SK-N-MC (cell line): Measurements from ENCODE around the gene SVOPL.

Experiments used
- EZH2 ChIP-seq: fragments of 200-600 bp; sonication (generic); IDR thresholded peaks from one replicate; pipeline ENCODE4 v1.6.1; 2017; ENCODE audit warnings: antibody characterized with exemption
- FOXP2 ChIP-seq: optimal IDR thresholded peaks from 2 replicates; pipeline ENCODE3; 2011; ENCODE audit warnings: mild to moderate bottlenecking, moderate library complexity; ENCODE audit not compliant: insufficient read depth; ENCODE audit errors: extremely low read length, control extremely low read depth
- POLR2AphosphoS5 ChIP-seq: IDR thresholded peaks from 2 replicates; pipeline ENCODE4 v1.6.1; 2012; ENCODE audit warnings: mild to moderate bottlenecking, low read depth, low read length, borderline replicate concordance

DNA sequence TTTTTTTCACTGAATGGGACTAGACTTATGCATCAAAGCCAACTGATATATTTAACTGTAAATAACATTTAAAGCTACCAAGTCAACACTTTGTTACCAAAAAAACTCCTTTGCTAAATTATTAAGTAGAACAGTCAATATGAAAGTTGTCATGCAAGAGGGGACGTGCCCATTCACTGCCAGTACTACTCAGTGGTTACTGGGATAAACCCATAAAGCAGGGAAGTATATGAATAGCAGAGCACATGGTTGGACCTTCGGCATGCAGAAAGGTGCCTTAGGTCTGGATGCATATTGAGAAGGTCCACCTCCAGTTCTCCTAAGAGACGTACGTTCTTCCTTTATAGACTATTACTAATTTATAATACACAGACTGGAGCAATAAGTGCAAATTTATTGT, 120.1 kb downstream of the SVOPL start:
- TF ChIP-seq POLR2AphosphoS5, result no peak
- no peak for TF ChIP-seq EZH2
- TF ChIP-seq FOXP2, result no peak
